GM19240 (cell line): ENCODE measurements around the gene OVCH1.

ENCODE experiments used
- DNase-seq: peaks from one replicate; pipeline ENCODE4 v3.0.0; 2011; ENCODE audit warnings: low spot score; ENCODE audit not compliant: insufficient read length

OVCH1 gene

GRCh38 chr12:29497588-29497987 lies at the start of gene OVCH1:
Gene OVCH1 (minus strand): TSS chr12:29497686. CDS start chr12:29497686, 0 bp downstream.
- DNase-seq = no peak

- no peak for DNase-seq
Observed at GRCh38 chr12:29547151-29547632, 49.7 kb upstream of the OVCH1 start.

- no peak for DNase-seq
Observed at GRCh38 chr12:29546000-29546399, 48.5 kb upstream of the OVCH1 start.

- no peak for DNase-seq
Observed at GRCh38 chr12:29545102-29545467, 47.6 kb upstream of the OVCH1 start.

- DNase-seq = no peak
Observed at GRCh38 chr12:29544428-29545101, 47.1 kb upstream of the OVCH1 start.

GRCh38 chr12:29543036-29543435 lies 45.5 kb upstream of the OVCH1 start:
- DNase-seq = no peak

- no peak for DNase-seq
Observed at GRCh38 chr12:29537298-29537697, 39.8 kb upstream of the OVCH1 start.

- no peak for DNase-seq
Observed at GRCh38 chr12:29534935-29535334, 37.4 kb upstream of the OVCH1 start.

GRCh38 chr12:29533815-29534489 lies 36.5 kb upstream of the OVCH1 start:
- DNase-seq = no peak

GRCh38 chr12:29531471-29531870 lies 34.0 kb upstream of the OVCH1 start:
- no peak for DNase-seq

GRCh38 chr12:29530436-29530835 lies 33.0 kb upstream of the OVCH1 start:
- no peak for DNase-seq

- DNase-seq = no peak
Observed at GRCh38 chr12:29528161-29528560, 30.7 kb upstream of the OVCH1 start.

- no peak for DNase-seq
Observed at GRCh38 chr12:29521951-29522350, 24.5 kb upstream of the OVCH1 start.

- DNase-seq = no peak
Observed at GRCh38 chr12:29519585-29520182, 22.2 kb upstream of the OVCH1 start.

GRCh38 chr12:29518407-29518806 lies 20.9 kb upstream of the OVCH1 start:
- no peak for DNase-seq

GRCh38 chr12:29517264-29517663 lies 19.8 kb upstream of the OVCH1 start:
- DNase-seq = no peak

GRCh38 chr12:29516431-29516875 lies 19.0 kb upstream of the OVCH1 start:
- DNase-seq = no peak

- DNase-seq = no peak
Observed at GRCh38 chr12:29510591-29511185, 13.2 kb upstream of the OVCH1 start.

- no peak for DNase-seq
Observed at GRCh38 chr12:29509503-29509902, 12.0 kb upstream of the OVCH1 start.

- DNase-seq = no peak
Observed at GRCh38 chr12:29508949-29509348, 11.5 kb upstream of the OVCH1 start.

GRCh38 chr12:29505122-29505521 lies 7.6 kb upstream of the OVCH1 start:
- no peak for DNase-seq

- no peak for DNase-seq
Observed at GRCh38 chr12:29503283-29503682, 5.8 kb upstream of the OVCH1 start.
